IPS-NIHi11 (cell line): ENCODE data around the gene TBC1D22A.
A peak's percentile ranks its signal among the peaks of the same experiment; 100 is the strongest.

Experiments used
- DNase-seq: peaks from one replicate; pipeline ENCODE4 v3.0.0; 2012; ENCODE audit warnings: mixed read lengths, low spot score

The TBC1D22A gene

DNA sequence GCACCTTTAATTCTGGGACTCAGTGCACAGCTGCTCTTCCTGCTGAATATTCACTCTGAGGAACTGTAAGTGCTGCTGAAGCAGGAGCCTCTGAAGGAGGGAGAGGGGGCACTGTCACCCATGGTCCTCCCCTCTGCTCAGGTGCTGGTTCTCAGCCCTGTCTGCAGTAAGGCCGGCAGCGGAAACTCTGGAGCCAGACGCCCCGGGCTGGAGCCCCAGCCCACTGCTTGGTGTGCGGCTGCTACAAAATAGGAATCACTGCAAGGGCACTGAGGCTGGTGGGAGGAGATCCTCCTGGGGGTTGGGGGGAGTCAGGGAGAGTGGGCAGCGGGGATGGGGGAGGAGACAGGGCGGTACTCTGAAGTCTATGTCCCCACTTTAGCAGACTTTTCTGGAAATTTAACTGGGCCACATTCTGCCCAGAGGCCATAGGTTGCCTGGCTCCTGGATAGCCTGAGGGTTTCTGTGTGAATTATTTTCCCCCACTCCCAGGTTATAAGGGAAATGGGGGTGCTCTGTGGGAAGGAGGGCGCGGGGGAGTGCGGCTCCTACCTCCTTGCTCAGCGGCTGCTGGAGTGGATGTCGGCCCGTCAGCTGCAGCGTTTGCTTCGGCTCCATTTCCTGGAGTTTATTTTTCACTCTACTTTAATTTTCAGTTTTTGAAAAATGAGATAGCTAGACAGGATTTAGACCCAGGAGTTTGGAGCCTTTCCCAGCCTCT lies 33.6 kb downstream of the TBC1D22A start:
- DNase-seq, result no peak

DNA sequence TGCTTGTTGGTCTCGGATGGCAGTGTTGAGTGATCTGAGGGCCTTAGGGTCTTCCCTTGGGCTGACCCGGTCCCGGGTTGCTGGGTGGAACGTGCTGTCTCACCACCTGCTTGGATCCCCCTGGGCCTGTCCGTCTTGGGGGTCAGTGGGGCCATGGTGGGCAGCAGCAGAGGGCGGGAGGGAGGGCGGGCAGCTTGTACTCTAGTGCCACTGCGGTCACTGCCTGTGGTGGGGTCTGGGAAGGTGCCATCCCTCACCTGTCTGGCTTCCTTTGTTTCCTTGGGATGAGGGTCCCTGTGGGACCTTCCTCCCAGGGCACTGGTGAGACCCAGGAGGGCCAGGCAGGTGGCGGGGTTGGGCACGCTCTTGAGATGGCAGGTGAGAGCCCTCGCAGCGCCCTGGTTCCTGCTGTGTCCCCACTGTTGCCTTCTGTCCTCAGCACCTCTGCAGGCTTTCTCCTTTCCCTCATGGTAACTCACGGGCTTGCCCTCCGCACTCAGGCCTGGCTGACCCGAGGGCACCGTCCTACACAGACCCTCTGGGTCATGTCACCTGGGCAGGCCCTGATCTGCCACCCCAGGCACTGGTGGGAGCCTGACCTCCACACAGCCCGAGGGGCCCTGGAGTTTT lies 34.2 kb downstream of the TBC1D22A start:
- no peak for DNase-seq

DNA sequence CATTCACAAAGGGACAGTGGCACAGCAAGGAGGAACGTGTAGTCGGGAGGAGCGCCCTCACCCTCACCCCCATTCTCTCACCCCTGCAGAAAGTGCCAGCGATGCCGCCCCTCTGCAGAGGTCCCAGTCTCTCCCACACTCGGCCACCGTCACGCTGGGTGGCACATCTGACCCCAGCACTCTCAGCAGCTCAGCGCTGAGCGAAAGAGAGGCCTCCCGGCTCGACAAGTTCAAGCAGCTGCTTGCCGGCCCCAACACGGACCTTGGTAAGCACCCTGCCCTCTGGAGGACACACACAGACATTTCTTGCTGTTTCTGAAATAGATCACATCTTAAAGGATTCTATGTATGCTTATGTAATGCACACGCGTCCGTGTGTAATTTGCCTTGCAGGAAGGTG lies 34.9 kb downstream of the TBC1D22A start:
- DNase-seq, result peak; percentile 38

DNA sequence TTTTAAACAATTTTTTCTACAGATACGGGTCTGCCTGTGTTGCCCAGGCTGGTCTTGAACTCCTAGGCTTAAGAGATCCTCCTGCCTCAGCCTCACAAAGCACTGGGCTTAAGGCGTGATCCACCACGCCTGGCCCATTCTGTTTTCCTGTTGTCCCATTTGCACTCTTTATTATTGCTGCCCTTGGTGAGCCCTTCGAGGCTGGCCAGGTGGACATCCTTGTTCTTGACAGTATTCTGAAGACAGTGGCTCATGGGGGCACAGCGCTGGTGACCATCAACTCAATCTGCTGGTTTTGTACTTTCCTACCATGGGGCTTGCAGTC lies 35.6 kb downstream of the TBC1D22A start:
- no peak for DNase-seq

DNA sequence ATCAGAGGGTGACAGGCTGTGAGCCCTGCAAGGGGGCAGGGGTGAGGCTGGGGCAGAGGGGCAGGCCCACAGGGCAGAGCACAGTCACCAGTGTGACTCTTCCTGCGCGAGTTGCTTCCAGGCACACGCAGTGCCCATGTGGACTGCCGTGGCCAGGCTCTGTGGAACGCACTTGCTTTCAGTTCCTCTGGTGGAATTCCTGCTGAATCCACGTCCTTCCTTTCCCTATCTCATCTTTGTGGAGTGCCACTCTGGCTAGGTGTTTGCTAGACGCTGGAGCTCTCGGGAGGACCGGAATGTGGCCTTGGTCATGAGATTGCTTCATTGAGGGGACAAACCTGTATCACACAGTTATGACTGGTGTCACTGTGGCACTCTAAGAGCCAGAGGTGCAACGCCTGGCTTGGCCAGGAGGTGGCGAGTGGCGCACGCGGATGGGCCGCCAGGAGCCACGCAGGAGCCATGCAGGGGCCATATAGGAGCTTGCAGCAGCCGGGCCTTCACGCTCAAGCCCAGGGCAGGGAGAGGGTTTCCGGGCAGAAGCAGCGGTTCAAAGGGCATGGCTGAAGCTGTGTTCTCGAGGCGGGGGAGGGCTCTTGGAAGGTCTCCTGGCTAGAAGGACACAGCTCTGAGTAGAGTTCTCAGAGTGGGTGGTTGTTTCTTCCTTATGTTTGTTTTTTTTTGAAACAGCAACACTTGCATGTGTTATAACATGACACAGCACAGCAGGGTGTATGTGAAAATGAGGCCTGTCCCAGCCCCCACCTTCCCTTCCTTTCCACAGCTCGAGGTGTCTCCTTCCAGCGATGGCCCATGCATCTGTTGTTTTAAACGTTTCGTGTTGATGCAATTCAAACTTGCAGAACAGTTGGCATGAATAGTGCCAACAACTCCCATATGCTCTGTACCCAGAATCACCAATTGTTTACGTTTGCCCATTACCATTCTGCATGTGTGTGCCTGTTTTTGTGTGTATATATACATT lies 36.2 kb downstream of the TBC1D22A start:
- peak; percentile 89 for DNase-seq

DNA sequence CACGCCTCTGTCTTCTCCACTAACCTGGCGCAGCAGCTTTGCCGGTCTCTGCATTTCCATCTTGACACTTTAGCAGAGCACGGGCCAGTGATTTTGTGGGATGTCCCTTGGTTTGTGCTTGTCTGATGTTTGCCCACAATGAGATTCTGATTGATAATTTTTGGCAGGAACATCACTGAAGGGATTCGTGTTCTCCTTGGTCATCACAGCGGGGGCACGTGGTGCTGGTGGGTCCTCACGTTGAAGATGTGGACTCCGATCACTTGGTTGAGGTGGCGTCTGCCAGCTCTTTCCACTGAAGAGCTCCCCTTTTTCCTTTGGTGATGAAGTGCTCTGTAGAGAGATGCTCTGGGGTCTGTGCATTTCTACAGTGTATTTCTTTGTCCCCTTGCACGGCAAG lies 37.2 kb downstream of the TBC1D22A start:
- DNase-seq, result no peak

DNA sequence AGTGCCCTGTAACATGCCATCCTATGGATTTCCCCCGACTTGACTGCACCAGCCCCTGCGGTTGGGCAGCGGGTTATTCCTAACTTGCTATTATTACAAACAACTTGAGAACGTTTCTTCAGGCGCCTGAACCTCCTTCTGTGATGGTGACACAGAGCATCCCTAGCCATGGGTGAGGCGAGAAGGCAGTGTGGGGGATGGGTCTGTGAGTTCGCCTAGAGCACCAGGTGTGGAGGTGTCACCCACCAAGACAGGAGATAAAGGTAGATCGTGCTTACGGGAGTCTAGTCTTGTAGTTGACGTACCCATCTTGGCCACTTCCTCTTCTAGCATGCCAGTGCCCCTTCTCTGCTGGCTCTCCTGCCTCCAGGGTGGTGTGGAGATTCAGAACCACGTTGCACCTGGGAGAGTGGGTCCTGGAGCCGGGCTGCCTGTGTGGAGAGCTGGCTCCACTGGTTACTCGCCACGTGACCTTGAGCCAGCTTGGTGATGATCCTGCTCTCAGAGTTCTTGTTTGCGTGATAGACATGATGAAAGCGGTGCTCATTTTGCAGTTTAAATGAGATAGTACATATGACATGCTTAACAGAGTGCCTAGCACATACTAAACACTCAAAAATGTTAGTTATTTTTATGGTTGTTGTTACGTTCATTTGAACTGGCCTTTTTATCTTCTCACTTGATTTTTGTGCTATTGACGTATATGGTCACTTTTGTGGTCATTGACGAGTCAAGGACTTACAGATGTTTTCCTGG lies 37.8 kb downstream of the TBC1D22A start:
- DNase-seq, result no peak

- DNase-seq, result no peak
Measured at GRCh38 chr22:46801331-46801811, 38.9 kb downstream of the TBC1D22A start.

DNA sequence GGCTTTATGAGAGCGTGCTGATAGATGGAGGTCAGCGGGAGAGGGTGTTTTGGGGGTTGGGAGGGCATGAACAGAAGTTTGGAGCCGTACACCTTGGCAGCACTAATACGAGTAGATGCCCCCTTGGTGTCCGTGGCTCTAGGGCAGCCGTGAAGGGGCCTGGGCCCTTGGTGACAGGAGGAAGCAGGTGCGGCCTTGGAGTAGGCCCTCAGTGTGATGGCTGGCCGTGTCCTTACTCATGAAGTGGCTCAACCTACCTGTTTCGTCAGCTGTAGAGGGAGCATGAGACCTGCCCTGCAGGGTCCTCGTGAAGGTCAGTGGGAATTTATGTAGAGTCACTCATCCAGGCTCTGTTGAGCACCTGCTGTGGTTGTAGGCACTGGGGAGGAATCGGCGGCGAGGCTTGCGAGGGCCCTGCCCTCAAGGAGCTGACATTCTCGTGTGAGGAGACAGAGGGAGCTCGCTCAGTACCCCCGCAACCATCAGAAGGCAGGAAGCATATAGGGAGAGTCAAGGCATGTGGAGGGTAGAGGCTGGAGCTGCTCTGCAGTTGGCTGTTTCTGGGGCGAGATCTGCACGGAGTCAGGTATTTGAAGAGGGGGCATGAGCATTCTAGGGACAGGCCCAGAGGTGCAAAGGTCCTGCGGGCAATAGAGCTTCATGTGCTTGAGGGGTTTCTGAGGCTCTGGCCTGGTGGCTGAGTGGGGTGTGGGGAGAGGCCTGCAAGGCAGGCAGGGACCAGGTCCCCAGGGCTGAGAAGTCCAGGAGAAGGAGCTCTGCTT lies 39.6 kb downstream of the TBC1D22A start:
- DNase-seq, result no peak

DNA sequence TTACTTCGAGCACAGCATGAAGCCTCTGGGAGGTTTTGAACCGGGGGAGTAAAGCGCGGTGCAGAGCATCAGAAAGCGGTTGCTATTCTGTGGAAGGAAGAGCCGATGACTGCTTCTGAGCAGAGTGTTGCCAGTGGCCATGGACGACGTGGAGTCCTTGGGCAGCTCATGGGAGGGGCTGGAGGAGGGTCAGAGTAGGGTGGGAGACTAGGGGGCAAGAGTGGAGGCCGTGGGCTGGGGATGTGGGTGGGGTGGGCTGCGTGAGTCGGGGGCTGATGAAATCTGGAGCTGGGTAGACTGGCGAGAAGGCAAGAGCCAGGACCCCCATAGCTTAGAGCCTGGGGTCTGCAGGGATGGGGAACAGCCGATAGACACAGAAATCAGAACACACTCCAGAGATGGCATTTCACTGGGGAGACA lies 40.2 kb downstream of the TBC1D22A start:
- no peak for DNase-seq

DNA sequence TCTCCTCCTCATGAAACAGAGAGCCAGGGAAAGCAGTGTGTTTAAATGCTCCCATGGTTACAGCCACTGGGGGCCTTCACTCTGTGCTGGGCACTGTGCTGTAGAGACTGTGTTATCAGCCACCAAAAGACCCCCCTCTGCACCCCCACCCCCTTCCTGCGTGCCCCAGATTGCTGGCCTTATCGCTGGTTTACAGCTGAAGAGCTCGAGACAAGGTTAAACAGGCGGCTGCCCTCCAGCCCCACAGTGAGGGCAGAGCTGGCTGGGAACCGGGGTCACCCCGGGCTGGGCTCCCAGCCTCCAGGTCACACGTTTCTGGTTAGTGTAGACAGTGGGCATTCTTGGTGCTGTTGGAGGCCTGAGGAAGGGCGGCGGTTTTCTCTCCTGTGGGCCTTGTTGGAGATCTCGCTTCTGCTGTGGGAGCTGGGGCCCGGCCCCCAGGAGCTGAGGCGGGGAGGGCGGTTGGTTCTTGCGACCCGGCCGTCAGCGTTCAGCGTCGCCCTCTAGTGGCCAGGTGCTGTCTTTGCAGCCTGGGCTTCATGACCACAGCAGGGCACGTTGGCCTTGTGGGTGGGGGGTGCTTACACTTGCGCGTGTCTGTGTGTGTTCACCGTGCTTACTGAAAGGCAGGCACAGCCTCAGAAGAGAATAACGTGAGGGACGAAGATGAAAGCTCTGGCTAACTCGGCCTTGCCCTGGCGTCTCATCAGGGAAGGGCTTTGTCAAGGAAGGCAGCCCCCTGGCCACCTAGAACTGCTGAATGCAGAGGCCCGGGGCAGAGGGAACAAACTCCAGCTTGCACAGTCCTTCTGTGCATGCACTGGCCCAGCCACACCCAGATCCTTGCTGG lies 40.8 kb downstream of the TBC1D22A start:
- peak; percentile 90 for DNase-seq

DNA sequence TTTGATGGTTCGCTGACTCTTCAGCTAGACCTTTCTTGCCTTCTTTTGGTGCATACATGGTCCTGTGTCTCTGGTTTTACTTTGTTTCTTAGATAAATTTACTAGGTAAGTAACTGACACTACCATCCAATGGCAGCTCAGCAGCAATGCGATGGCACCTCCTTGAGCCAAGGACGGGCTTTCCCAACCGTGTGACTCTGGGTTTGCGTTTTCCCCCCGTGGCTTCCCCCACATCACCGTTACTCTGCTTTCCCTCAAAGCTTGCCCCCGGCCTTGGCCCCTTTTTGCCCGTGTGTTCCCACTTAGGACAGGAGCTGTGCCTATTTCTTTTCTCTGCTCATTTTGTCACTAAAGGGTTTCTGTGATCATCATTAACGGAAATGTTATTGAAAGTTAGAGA lies 41.5 kb downstream of the TBC1D22A start:
- DNase-seq, result no peak

DNA sequence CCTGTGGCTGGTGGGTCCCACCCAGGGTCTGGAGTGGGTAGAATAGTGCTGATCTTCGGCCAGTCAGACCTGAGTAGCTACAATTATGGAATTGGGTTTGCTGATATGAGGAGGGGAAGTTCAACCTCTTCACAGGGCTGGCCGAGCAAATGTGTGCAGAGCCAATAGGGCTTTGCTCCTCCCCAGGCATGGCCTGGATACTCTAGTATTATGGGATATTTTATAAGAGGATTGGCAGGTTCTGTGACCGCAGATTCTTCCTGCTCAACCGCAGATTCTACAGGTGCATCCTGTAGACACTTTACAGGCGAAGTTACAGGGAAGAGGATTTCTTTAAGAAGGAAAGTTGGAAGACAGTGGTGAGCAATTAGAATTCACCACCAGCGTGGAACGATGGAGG lies 44.3 kb downstream of the TBC1D22A start:
- no peak for DNase-seq

DNA sequence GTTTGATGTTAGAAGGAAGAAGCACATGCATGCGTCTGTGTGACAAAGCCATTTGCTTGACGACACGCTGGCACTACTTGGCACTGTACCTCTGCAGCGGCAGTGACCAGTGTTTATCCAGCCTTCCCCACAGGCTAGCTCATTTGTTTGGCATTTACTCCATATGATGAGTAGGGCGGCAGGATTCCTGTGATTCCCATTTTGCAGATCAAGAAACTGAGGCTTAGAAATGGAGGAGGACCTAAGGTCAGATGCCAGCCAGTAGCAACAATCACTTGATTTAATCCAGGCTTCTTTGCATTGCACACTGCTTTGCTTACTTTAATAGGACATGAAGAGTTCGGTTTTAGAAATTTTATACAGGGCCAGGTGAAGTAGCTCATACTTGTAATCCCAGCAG lies 45.0 kb downstream of the TBC1D22A start:
- DNase-seq, result no peak

DNA sequence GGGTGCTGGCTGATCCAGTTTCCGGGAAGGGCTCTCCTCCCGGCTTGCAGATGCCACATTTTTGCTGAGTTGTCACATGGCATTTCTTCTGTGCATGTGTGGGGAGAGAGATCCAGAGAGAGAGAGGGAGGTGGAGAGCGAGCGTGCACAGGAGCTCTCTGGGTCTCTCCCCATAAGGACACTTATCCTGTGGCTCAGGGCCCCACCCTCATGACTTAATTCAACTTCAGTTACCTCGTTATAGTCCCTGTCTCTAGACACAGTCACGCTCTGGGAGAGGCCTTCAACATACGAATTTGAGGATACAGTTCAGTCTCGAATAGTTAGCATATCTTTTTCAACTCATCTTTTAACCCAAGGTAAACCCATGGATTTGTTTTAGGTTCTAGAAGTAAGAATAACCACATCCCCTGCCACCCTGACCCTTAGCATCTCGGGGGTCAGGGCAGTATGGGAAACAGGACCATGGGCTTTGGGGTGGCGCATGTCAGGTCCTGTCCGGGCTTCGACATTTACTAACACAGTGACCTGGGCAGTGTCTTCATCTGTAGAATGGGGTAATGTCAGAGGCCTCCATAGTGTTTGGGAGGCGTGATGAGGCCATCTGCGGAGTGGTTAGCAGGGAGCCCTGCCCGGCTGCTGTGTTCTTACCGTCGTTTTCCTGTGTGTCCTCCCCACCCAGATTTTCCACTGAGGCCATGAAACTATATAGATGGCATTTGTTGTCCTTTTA lies 46.9 kb downstream of the TBC1D22A start:
- DNase-seq, result no peak

DNA sequence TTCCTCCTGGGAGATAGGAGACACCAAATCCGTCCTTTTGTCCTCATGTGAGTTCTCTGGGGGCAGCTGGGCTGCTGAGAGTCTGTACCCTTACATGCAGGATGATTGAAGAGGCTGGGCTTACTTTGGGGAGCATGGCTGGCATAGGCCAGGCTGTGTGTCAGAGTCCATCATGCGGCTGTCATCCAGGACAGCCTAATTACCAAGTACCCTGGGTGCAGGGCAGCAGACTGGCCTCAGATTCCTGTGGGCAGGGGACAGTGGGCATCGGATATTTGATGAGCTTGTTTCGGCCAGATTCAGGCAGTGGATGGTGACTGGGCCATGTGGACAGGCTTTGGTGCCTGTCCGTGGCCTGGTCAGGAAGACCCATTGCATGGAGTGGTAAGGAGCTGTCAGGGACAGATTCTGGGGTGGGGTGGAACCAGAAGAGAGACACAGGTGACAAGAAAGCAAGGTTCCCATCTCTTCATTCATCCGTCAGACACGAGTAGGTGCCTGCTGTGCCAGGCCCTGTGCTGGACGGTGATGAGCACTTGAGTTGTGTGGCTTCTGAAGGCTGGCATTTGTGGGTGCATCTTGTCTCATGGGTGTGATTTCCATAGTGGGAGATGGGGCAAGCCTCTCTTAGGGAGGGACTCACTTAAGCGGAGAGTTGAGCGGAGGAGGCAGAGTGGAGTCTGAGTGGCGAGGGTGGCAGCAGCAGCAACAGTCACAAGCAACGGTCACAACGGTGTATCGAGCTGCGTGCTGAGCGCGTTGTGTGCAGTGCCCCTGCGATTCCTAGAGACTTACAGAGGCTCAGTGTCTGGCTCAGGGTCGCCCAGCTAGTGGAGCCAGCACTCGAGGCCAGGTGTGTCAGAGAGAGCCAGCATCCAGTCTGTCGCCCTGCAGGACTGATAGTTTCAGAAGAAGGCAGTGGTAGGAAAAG lies 48.7 kb downstream of the TBC1D22A start:
- DNase-seq, result no peak

DNA sequence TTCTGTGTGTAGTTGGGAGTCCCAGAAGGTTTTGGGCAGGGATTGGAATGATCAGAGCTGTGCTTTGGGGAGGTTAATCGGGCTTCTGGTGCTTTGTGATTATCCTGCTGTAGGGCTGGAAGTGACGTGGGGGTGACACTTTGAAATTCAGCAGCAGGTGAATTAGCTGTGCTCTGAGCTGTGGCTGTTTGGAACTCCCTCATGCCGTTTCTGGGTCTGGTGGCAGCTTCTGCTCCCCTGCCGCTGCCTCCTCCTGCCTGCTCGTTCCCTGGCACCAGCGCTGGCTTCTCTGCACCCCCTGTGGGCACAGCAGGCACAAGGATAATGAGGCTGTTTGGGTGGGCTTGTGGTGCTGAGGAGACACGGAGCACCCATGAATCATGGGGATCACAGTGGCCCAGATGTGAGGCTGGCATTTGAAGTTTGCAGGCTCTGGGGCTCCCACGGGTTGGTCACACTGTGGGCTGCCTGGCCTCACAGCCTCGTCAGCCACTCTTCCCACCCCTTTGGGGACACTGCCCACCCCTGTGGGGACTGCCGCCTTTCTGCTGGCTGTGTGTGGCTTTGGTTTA lies 49.7 kb downstream of the TBC1D22A start:
- DNase-seq, result no peak

- no peak for DNase-seq
Measured at GRCh38 chr22:46812788-46813187, 50.3 kb downstream of the TBC1D22A start.
